HCT116 (cell line): ENCODE data around the gene MRPL49.
A peak's percentile ranks its signal among the peaks of the same experiment; 100 is the strongest.

Source experiments
- CTCF ChIP-seq, 3 experiments: fragments of 200-600 bp in 1 of 3; sonication (generic) in 1 of 3; IDR thresholded peaks in 2 of 3; conservative IDR thresholded peaks in 1 of 3; 2 replicates each; pipeline ENCODE4 v1.5.1; 2012 to 2017; ENCODE audit warnings: low read depth in 2 of 3, low read length in 2 of 3, antibody characterized with exemption in 1 of 3, borderline replicate concordance in 1 of 3, control low read depth in 1 of 3, mild to moderate bottlenecking in 1 of 3, mixed read lengths in 1 of 3, mixed run types in 1 of 3, moderate library complexity in 1 of 3; ENCODE audit not compliant: insufficient read depth in 1 of 3
- POLR2A ChIP-seq: IDR thresholded peaks from 2 replicates; pipeline ENCODE4 v1.7.0; 2011; ENCODE audit warnings: borderline replicate concordance; ENCODE audit not compliant: insufficient read depth, insufficient read length; ENCODE audit errors: extremely low read depth
- POLR2AphosphoS5 ChIP-seq: IDR thresholded peaks from 2 replicates; pipeline ENCODE4 v1.6.1; 2011; ENCODE audit warnings: mild to moderate bottlenecking, low read depth, low read length, moderate library complexity
- RAD21 ChIP-seq: IDR thresholded peaks from 2 replicates; pipeline ENCODE4 v1.6.1; 2012; ENCODE audit warnings: low read depth, mild to moderate bottlenecking

GRCh38 chr11:65116370-65117205, 5.5 kb upstream of the MRPL49 start:
- TF ChIP-seq RAD21: no peak
- no peak for TF ChIP-seq CTCF (IDR thresholded peaks at IDR 0.05 in 2 of 3, conservative IDR thresholded peaks at IDR 0.05 in 1 of 3; ENCODE audit: borderline replicate concordance in 1 of 3, insufficient read depth in 1 of 3, low read depth in 2 of 3, low read length in 2 of 3)
- TF ChIP-seq POLR2AphosphoS5: peak; percentile 37
- no peak for TF ChIP-seq POLR2A
